GM18517 (cell line): ENCODE results near the gene PRKAG3.

Experiments
- ATAC-seq: cut with Tn5 transposase; IDR thresholded peaks from one replicate; pipeline ENCODE4 v1.9.1; 2021; ENCODE audit warnings: mild to moderate bottlenecking, moderate library complexity; ENCODE audit not compliant: unreplicated experiment

Gene PRKAG3

DNA sequence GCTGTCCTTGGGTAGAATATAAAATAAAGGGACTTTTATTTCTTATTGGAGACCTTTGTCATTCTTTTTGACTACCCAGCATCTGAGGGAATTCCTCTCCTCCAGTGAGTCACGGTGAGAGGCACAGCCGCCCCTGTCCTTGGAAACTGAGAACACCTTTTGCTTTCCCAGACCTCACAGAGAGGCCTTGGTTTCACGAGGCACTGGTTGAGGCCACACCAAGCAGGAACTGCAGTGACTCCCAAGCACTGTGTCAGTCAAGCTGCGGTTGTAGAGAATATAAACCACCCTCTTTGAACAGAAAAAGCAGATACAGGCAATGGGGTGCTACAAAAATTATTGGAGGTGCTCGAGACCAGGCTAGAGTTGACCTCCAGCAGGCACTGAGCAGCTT is 16.4 kb downstream of the PRKAG3 start:
- ATAC-seq: no peak

DNA sequence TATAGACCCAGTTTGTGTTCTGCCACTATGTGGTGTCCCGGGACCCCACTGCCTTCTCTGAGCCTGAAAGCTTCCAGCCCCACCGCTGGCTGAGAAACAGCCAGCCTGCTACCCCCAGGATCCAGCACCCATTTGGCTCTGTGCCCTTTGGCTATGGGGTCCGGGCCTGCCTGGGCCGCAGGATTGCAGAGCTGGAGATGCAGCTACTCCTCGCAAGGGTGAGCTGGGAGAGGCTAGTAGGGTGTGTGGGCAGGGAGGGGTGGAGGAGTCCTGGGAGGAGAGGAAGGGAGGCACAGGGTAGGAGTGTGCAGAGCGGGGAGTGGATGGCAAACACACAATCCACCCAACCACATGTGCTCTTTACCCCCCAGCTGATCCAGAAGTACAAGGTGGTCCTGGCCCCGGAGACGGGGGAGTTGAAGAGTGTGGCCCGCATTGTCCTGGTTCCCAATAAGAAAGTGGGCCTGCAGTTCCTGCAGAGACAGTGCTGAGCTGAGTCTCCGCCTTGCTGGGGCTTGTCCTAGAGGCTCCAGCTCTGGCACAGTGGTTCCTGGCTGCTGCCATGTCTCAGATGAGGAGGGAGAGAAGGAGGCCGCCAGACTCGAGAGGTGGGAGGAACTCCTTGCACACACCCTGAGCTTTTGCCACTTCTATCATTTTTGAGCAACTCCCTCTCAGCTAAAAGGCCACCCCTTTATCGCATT is 16.9 kb downstream of the PRKAG3 start:
- no peak for ATAC-seq

DNA sequence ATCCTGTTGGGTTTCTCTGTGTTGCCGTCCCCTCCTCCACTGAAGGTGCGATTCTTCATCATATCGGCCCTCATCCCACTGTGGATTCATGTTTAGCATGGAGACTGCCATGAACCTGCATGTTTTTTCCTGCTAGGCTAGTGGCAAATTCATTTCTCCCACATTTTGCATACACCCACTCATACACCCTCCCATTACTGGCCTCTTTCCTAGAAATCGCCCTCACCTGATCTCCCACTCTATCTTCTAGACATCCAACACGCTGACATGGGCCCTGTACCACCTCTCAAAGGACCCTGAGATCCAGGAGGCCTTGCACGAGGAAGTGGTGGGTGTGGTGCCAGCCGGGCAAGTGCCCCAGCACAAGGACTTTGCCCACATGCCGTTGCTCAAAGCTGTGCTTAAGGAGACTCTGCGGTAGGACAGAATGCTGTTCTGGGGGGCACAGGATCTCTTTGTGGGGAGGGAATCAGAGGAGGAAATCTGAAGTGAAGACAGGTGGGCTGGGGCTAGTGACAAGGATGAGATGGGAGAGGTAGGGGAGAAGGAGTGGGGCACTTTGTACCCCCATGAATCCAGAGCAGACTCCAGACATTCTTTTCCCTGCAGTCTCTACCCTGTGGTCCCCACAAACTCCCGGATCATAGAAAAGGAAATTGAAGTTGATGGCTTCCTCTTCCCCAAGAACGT is 17.7 kb downstream of the PRKAG3 start:
- no peak for ATAC-seq

DNA sequence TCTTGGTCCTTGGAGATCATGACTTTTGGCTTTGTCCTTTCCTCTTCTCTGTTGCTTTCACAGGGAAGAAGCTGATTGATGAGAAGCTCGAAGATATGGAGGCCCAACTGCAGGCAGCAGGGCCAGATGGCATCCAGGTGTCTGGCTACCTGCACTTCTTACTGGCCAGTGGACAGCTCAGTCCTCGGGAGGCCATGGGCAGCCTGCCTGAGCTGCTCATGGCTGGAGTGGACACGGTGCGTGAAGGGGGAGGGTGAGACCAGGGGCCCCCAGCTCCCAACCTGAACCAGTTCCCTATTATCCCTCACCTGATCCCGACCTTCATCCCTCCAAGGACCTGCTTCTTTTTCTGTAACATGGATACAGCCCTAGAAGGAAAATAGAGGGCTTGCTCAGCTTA is 18.7 kb downstream of the PRKAG3 start:
- ATAC-seq: no peak

DNA sequence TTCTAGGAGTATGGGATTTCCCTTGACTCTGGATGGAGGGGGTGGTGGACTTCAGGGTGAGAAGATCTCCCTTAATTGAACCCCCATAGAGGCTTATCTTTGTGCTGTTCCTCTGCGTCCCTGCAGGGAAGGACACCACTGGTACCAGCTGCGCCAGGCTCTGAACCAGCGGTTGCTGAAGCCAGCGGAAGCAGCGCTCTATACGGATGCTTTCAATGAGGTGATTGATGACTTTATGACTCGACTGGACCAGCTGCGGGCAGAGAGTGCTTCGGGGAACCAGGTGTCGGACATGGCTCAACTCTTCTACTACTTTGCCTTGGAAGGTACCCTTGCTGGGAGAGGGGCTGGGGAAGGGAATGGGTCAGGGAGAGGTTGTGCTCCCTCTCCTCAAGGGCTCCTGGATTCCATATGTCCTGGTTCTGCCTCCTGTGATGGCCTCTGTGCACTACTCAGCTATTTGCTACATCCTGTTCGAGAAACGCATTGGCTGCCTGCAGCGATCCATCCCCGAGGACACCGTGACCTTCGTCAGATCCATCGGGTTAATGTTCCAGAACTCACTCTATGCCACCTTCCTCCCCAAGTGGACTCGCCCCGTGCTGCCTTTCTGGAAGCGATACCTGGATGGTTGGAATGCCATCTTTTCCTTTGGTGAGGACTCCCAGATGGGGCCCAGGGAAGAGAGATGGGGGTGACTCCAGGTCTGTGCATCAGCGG is 19.3 kb downstream of the PRKAG3 start:
- no peak for ATAC-seq

DNA sequence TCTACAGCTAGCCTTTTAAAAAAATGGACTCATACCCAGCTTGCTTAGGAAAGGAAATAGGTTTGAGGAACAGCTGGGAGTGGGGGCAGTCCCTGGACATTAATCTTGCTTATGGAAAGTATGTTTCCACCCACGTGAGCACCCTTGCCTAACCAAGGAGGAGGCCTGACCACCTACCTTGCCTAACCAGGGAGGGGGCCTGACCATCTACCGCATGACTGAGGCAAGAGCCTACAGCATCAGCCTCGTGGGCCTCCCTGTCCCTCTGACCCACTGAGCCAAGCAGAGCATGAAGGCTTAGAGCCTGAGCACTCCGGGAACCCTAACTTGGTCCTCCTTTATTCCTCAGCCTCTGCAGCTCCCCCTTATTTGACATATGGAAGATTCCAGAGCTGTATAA is 20.2 kb downstream of the PRKAG3 start:
- ATAC-seq: no peak

DNA sequence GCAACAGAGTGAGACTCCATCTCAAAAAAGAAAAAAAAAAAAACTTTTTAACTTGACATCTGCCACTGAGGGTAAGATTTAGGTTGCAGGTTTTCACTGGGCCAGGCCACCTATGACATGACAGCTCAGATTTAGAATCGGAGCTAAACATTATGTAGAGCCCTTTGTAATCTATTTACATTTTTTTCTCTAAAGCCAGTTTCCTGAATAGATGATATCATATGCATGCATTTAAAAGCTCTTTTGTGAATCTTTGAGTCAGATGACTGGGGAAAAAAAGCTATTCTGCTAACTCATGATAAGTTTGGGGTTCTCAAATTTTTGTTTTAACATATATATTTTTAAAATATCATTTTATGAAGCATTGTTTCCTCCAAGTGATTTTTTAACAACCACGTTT is 21.3 kb downstream of the PRKAG3 start:
- ATAC-seq: no peak

DNA sequence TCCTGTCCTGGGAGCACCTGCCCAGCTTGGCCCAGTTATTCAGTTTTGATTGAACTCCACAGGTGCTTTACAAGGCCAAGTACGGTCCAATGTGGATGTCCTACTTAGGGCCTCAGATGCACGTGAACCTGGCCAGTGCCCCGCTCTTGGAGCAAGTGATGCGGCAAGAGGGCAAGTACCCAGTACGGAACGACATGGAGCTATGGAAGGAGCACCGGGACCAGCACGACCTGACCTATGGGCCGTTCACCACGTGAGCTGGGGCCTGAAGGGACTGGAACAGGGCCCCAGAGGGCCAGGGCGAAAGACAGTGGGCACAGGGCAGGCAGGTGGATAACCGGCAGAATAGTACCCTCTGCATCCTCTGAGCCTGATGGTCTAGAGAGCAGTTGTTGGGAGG is 22.1 kb downstream of the PRKAG3 start:
- ATAC-seq: no peak

DNA sequence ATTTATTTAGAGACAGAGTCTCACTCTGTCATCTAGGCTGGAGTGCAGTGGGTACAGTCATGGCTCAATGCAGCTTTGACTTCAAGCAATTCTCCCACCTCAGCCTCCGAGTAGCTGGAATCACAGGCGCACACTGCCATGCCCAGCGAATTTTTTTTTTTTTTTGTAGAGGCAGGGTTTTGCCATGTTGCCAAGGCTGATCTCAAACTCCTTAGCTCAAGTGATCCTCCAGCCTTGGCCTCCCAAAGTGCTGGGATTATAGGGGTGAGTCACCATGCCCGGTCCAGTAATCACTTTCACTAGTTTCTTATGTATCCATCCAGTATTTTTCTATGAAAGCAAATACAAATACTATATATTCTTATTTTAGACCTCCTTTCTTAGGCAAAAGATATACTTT is 24.0 kb downstream of the PRKAG3 start:
- ATAC-seq: no peak

DNA sequence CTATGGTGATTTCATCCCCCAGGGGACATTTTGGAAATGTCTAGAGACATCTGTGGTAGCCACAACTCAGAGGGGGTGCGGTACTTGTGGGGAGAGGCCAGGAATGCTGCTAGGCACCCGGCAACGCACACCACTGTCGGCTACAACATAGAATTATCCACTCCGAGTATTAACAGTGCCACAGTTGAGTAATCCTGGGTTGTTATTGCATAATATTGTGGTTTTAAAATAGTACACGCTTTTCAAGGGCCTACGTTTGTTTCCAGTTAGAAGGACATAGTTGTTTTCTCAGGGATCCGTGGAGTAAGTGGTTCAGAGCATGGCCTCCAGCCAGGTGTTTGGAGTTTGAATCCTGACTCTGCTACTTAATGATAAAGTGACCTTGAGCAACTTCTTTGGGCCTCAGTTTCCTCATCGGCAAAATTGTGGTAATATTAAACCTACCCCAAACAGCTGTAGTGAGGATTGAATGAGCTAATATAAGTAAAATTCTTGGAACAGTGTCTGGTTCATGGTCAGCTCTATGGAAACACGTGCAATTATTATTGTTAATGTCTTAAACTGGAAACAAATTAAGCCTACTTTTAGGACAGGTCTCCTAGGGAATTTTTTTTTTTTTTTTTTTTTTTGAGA is 25.1 kb downstream of the PRKAG3 start:
- ATAC-seq: no peak

DNA sequence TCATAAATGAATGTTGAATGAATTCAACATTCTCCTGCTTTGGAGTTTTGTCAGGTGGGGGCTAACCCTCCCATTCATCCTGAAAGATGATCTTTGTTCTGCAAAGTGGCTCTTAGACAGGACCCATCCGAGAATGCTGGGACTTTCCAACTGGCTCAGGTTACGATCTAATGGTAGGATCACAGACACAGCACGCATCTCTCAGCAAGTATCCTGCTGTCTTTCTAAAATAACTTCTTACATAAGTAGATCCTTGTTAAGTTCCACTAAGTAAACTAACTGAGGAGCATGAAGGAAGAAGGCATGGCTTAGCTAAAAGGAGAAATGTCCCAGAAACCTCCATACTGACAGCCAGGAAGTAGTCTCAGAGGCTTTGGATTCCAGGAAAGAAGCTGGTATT is 26.0 kb downstream of the PRKAG3 start:
- no peak for ATAC-seq

DNA sequence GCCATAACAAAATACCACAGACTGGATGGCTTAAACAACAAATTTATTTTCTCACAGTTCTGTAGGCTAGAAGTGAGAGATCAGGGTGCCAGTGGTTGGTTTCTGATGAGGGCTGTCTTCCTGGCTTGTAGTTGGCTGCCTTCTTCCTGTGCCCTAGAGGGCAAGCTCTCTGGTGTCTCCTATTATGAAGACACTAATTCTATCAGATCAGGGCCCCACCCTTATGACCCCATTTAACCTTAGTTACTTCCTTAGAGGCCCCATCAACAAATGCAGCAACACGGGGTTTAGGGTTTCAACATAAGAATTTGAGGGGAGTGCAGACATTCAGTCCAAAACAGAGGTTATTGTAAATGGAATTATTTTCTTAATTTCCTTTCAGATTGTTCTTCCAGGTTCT is 26.8 kb downstream of the PRKAG3 start:
- no peak for ATAC-seq

DNA sequence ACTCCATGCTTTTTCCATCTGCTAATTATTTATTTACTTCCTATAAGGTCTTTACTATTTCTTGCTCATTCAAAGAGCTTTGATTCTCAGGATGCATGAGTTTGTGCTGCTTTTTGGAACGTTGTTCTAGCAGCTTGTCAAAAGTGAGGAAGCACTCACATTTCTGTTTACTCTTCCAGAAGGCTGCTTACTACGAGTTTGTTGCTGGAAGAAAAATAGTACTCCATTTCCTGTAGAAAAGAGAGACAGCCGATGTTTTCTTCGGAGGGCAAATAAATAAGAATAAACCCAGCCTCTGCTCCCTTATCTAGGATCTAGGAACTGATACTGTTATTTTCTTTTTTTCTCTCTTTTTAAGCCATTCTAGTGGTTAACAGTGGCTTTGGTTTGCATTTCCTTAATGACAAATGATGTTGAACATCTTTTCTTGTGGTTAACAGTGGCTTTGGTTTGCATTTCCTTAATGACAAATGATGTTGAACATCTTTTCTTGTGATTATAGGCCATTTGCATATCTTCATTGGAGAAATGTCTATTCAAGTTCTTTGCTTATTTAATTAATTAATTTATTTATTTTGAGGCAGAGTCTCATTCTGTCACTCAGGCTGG is 29.1 kb downstream of the PRKAG3 start:
- no peak for ATAC-seq

DNA sequence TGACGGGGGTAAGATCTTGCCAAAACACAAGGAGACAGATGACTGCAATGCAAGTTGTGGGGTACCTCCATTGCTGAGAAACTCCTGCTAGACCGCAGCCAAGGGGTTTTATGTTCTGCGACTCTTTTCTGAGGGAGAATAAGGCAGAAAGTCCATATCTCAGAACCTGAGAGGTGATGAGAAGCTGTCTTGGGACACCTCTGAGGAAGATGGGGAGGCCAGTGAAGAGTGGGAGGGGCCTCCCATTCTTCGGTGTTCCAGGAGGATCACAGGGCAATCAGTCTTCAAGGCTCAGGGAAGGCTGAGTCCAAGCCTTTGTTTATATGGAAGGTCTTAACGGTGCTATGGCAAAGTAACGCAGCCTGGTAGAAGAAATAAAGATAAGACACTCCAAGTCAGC is 31.6 kb downstream of the PRKAG3 start:
- ATAC-seq: no peak

DNA sequence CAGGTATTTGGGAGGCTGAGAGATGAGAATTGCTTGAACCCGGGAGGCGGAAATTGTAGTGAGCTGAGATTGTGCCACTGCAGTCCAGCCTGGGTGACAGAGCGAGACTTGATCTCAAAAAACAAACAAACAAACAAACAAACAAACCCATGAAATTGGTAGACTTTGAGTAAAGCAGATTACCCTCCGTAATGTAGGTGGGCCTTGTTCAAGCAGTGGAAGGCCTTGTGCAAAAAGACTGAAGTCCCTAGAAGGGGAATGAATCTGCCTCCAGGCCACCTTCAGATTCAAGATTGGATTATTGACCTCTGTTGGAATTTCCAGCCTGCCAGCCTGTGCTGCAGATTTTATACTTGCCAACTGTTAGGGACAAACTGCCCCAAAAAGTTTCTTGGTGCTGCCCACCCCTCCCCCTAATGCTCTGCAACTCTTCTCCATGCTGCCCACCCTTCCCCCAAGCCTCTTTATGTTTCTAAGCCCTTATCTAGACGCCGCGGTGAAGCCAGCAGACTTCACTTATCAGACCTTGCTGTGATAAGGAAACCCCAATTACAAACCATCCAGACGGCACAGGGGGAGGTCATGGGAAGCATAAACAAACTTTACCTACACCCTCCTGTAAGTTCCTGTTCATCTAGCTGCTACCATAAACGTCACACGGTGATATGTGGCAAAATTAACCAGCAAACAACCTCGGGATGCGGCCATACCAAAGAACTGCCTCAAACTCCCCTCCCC is 32.7 kb downstream of the PRKAG3 start:
- no peak for ATAC-seq

DNA sequence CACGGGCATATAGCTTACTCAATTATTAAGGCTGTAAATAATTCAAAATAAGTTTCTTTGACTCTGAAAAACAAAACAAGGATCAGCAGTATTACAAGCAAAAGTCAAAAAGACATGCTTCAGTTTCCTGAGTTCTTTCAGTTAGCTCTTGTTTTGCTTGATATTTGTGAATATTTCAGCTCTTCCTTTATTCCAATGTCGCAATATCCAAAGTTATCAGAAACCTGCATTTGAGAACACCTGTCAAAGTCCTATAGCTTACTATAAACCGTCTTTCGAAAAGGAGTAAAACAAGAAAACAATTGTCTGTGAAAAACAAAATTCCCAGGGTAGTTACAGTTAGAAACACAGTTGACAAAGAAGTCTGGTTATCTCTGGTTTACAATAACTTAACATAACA is 34.9 kb downstream of the PRKAG3 start:
- no peak for ATAC-seq

DNA sequence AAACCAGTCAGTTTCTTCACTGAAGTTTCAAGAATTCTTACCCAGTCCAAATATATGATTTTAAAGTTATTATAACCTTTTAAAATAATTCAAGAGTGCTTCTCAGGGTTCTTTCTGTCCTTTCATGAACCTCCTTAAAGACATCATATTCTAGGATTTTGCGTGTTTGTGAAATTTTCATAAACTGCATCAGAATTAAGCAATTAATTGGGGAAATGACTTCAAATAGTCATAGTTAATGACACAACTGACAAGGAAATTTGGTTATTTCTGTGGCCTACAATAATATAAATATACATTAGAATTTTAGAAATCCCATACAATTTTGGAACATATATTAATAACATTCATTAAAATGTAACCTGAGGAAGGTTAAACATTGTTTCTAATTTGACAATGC is 39.2 kb downstream of the PRKAG3 start:
- no peak for ATAC-seq

DNA sequence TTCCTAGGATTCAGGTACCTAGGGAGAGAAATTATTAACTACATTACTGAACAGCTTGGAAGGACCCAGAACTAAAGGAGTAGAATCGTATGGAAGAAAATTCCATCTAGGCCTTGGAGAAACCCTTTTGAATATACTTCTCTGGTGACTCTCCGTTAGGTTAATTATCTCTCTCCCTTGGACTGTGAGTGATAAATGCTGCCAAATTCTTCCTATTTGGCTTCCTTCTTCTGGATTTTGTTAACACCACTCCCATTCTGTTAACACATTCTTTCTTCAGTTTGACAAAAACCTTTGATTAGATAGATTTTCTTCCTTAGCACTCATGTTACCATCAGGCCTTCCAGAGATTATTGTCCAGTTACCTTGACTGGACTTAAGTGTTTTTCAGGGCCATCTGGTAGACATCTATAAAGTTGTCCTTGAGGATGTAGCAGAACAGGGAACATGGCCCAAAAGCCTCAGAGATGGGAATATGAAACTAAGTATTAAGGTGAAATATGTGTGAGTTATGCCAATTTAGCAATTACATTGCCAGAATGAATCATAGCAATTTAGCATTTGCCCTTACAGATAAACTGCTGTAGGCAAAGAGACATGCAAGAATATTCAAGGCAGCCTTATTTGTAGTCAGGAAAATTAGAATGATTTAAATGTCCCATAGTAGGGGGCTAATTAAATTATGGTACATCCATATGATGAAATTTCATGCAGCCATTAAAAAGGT is 42.9 kb downstream of the PRKAG3 start:
- no peak for ATAC-seq

DNA sequence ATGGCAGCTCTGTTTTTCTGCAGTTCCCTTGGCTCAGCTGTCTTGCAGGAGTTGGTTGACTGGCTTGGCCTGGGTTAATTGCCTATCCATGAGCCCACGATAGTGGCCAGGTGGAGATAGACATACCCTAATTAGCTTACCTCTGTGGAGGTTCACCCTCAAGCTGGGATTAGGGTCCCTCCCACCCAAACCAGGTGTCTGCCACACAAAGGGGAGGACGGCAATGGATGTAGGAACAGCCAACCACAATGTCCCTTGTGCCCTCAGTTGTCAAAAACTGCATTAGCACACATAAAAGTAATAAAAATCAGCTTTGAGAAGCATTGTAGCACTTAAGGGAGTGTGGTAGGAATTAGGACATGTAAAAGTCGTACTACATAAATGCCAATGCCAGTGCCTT is 45.5 kb downstream of the PRKAG3 start:
- no peak for ATAC-seq

DNA sequence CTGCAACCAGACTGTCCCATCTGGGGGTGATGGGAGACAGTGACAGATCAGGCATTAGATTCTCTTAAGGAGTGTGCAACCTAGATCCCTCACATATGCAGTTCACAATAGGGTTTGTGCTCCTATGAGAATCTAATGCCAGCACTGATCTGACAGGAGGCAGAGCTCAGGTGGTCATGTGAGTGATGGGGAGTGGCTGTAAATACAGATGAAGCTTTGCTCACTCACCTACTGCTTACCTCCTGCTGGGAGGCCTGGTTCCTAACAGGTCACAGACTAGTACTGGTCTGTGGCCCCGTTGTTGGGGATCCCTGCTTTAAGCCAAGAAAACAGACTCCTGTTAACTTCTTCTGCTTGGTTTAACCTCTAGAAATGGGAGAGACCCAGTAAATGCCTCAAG is 46.5 kb downstream of the PRKAG3 start:
- no peak for ATAC-seq
